Transverse colon (tissue), 4 donors: ENCODE results near the gene NBEA.

Experiments used
- EP300 ChIP-seq: sonication (generic); formaldehyde crosslinking; IDR thresholded peaks from one replicate; pipeline ENCODE4 v1.6.1; 2017; ENCODE audit warnings: antibody characterized with exemption, low read depth
- POLR2A ChIP-seq: fragments of 450-650 bp; IDR thresholded peaks from one replicate; pipeline ENCODE4 v1.6.1; 2016; ENCODE audit warnings: antibody characterized with exemption, mild to moderate bottlenecking, moderate library complexity
- POLR2AphosphoS5 ChIP-seq, 3 donors: sonication (generic); formaldehyde crosslinking; IDR thresholded peaks; one replicate each; pipeline ENCODE4 v1.6.1; 2016; ENCODE audit warnings: antibody characterized with exemption in 3 of 3
- TF ChIP-seq, protein P1 (sequence below), 5 experiments: fragments of 200-600 bp in 3 of 5; fragments of 450-650 bp in 2 of 5; sonication (generic) in 3 of 5; IDR thresholded peaks; 1 replicate in 2 of 5; 2 replicates in 3 of 5; pipeline ENCODE4 v1.5.1; 2016 to 2017; ENCODE audit warnings: antibody characterized with exemption in 5 of 5, inconsistent platforms in 3 of 5, mild to moderate bottlenecking in 2 of 5, moderate library complexity in 1 of 5

DNA sequence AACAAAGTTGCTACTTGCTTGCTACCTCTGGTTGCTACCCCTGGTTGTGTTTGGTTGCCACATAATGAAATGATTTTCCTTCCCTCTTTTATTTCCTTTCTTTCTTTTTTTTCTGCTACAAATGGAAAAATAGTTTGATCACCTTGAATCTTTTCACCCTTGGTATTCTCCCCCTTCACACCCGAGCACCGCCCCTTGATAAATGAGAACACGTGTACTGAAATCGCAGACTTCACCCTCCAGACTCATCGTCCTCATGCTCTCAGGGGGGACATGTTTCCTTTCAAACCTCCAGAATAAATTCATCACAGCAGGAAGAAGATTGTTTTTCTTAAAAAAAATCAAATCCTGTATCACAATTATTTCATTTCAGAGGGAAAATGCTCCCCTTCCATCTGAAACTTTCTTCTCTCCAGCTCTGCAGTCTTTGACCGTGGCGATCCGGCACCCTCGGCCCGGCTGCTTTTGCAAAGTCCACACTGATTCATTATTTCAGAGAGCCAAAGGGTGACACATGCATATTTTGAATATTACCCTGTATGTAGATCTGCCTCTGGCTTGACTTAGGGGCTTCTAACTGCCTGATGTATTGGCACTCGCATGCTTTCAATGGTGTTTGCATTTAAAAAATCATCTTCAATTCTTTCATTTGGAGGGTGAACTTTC, 757.0 kb downstream of the NBEA start:
- TF ChIP-seq, protein P1, sequence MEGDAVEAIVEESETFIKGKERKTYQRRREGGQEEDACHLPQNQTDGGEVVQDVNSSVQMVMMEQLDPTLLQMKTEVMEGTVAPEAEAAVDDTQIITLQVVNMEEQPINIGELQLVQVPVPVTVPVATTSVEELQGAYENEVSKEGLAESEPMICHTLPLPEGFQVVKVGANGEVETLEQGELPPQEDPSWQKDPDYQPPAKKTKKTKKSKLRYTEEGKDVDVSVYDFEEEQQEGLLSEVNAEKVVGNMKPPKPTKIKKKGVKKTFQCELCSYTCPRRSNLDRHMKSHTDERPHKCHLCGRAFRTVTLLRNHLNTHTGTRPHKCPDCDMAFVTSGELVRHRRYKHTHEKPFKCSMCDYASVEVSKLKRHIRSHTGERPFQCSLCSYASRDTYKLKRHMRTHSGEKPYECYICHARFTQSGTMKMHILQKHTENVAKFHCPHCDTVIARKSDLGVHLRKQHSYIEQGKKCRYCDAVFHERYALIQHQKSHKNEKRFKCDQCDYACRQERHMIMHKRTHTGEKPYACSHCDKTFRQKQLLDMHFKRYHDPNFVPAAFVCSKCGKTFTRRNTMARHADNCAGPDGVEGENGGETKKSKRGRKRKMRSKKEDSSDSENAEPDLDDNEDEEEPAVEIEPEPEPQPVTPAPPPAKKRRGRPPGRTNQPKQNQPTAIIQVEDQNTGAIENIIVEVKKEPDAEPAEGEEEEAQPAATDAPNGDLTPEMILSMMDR (IDR thresholded peaks at IDR 0.05) = no peak
- no peak for TF ChIP-seq EP300
- no peak for TF ChIP-seq POLR2AphosphoS5 (IDR thresholded peaks at IDR 0.05)
- TF ChIP-seq POLR2A = no peak
